ENCODE measurements around the gene CBLN4. TPM values are rescaled to one million over a fixed set of nuclear protein-coding genes. Genes with fewer than 3 reads are reported as not detected.

Gene CBLN4
- total RNA-seq, 1 donor from 2014 or later: not detected

GRCh38 chr20:56017560-56017959 lies 12.2 kb upstream of the CBLN4 start:
- TF ChIP-seq CTCF (IDR thresholded peaks at IDR 0.05): no peak
- DNase-seq (ENCODE audit: low spot score): no peak
- H3K27me3 Mint-ChIP-seq (ENCODE audit: low read depth): no peaks in the 10 kb centered on the region
- no peaks in the 10 kb centered on the region for H3K36me3 Mint-ChIP-seq (ENCODE audit: low read depth)
- H3K9me3 Mint-ChIP-seq (ENCODE audit: low read depth): peaks cover 57% of the 10 kb centered on the region
- no peak overlapping the region for H3K27ac Mint-ChIP-seq (ENCODE audit: unreplicated experiment)
- no peak overlapping the region for H3K4me3 Mint-ChIP-seq (ENCODE audit: unreplicated experiment)
- no peaks in the 10 kb centered on the region for H3K4me1 Mint-ChIP-seq (ENCODE audit: low read depth)

GRCh38 chr20:56014998-56015397 lies 9.7 kb upstream of the CBLN4 start:
- Mint-ChIP-seq H3K4me3 (ENCODE audit: unreplicated experiment) (no peak overlapping the region), H3K27ac (ENCODE audit: unreplicated experiment) (no peak overlapping the region), H3K9me3 (ENCODE audit: low read depth) (peaks cover 50% of the 10 kb centered on the region), H3K36me3 (ENCODE audit: low read depth) (no peaks in the 10 kb centered on the region), H3K27me3 (ENCODE audit: low read depth) (no peaks in the 10 kb centered on the region), H3K4me1 (ENCODE audit: low read depth) (no peaks in the 10 kb centered on the region)
- no peak for TF ChIP-seq CTCF (IDR thresholded peaks at IDR 0.05)
- no peak for DNase-seq (ENCODE audit: low spot score)

- Mint-ChIP-seq H3K9me3 (ENCODE audit: low read depth) (peaks cover 48% of the 10 kb centered on the region), H3K36me3 (ENCODE audit: low read depth) (no peaks in the 10 kb centered on the region), H3K4me1 (ENCODE audit: low read depth) (no peaks in the 10 kb centered on the region), H3K4me3 (ENCODE audit: unreplicated experiment) (no peak overlapping the region), H3K27ac (ENCODE audit: unreplicated experiment) (no peak overlapping the region), H3K27me3 (ENCODE audit: low read depth) (no peaks in the 10 kb centered on the region)
- TF ChIP-seq CTCF (IDR thresholded peaks at IDR 0.05): no peak
- no peak for DNase-seq (ENCODE audit: low spot score)
These were observed 8.8 kb upstream of the CBLN4 start for GRCh38 chr20:56014151-56014550.

- Mint-ChIP-seq H3K36me3 (ENCODE audit: low read depth) (no peaks in the 10 kb centered on the region), H3K27me3 (ENCODE audit: low read depth) (no peaks in the 10 kb centered on the region), H3K9me3 (ENCODE audit: low read depth) (peaks cover 32% of the 10 kb centered on the region), H3K27ac (ENCODE audit: unreplicated experiment) (no peak overlapping the region), H3K4me1 (ENCODE audit: low read depth) (no peaks in the 10 kb centered on the region), H3K4me3 (ENCODE audit: unreplicated experiment) (no peak overlapping the region)
- DNase-seq (ENCODE audit: low spot score): no peak
- no peak for TF ChIP-seq CTCF (IDR thresholded peaks at IDR 0.05)
These were observed 519 bp downstream of the CBLN4 start for GRCh38 chr20:56004611-56005388.

- DNase-seq (ENCODE audit: low spot score): no peak
- Mint-ChIP-seq H3K4me3 (ENCODE audit: unreplicated experiment) (no peak overlapping the region), H3K27ac (ENCODE audit: unreplicated experiment) (no peak overlapping the region), H3K9me3 (ENCODE audit: low read depth) (peaks cover 30% of the 10 kb centered on the region), H3K27me3 (ENCODE audit: low read depth) (no peaks in the 10 kb centered on the region), H3K36me3 (ENCODE audit: low read depth) (no peaks in the 10 kb centered on the region), H3K4me1 (ENCODE audit: low read depth) (no peaks in the 10 kb centered on the region)
- no peak for TF ChIP-seq CTCF (IDR thresholded peaks at IDR 0.05)
These were observed 1.3 kb downstream of the CBLN4 start for GRCh38 chr20:56004007-56004406.
